ENCODE results near the gene TBC1D22A. TPM values are rescaled to one million over a fixed set of nuclear protein-coding genes. Genes with fewer than 3 reads are reported as not detected.

Gene TBC1D22A
- total and polyA plus RNA-seq, 7 experiments from 2014 or later = 18.6 to 50.1 (median 39.3) TPM

DNA sequence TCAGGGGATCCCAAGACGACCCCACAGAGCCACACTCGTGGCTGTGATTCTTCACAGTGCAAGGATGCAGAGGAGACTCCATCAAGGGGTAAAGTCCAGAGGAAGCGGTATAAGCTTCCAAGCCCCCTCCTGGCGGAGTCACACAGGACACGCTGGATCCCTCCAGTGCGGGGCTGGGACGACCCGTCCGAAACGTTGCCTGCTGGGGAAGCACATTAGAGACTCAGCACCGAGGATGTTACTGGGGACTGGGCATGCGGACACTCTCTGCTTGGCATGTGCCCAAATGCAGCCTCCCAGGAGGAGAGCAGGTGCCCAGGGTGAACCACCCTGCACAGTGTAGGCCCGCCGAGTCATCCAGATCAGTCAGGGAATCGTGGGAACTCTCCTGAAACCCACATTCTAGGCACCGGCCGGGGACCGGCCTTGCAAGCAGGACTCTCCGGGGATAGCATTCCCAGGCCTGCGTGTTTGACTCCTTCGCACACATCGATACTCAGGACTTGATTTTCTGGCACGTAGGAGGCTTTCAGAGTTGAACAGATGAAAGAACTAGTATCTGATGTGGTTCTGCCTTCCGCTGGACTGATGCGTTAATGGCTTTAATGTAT, 229.8 kb downstream of the TBC1D22A start:
- Mint-ChIP-seq H3K36me3 (peaks cover 3 to 21% (median 12%) of the 10 kb centered on the region in 5 donors), H3K27ac (peak overlapping the region in 1 of 9 donors; percentile 19)
- ATAC-seq = no peak

DNA sequence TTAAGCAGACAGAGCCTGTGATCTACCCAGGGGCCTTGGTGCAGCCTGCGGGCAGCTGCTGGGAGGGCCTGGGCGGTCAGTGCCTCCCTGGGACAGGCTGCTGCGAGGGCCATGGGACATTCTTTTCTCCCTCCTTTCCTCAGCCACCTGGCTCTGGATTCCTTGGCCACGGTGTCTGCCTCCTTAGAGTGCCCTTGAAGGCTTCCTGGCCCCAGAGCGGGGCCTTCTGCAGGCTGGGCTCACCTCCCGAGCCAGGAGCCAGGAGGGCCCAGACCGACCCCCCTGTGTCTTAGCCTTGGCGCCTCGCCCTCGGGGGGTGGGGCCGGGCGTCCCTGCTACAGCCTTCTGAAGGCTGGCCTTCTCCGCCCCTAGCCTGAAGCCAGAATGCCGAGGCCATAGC, 231.2 kb downstream of the TBC1D22A start:
- POLR2A ChIA-PET = no interaction called here
- H3K36me3 ChIP-seq (ENCODE audit: control insufficient read depth in 2 of 3, insufficient read depth in 3 of 3, low read length in 3 of 3) = peaks cover 0 to 50% (median 16%) of the 10 kb centered on the region in 3 experiments

More for the DNA sequence above, 229.8 kb downstream of the TBC1D22A start:
- POLR2A ChIA-PET = no interaction called here
- Histone ChIP-seq H3K9me3 (ENCODE audit: control insufficient read depth in 2 of 3, low read length in 3 of 3) (no peaks in the 10 kb centered on the region), H3K36me3 (ENCODE audit: control insufficient read depth in 2 of 3, insufficient read depth in 3 of 3, low read length in 3 of 3) (peaks cover 0 to 43% (median 16%) of the 10 kb centered on the region in 3 experiments), H3K4me3 (ENCODE audit: low read length) (no peak overlapping the region), H3K27ac (ENCODE audit: low read depth, low read length) (no peak overlapping the region), H3K4me1 (ENCODE audit: control insufficient read depth in 2 of 2, insufficient read depth in 2 of 2, low read length in 2 of 2) (no peaks in the 10 kb centered on the region), H3K27me3 (ENCODE audit: control insufficient read depth in 2 of 2, insufficient read depth in 2 of 2, low read length in 2 of 2) (no peaks in the 10 kb centered on the region)
- intact Hi-C loops (cut with micrococcal nuclease) = no loop called here
- H3K9me3 Mint-ChIP-seq = no peaks in the 10 kb centered on the region
- no peaks in the 10 kb centered on the region for H3K27me3 Mint-ChIP-seq
- H3K4me3 Mint-ChIP-seq = no peak overlapping the region
- no peak for DNase-seq
- CTCF ChIA-PET = no interaction called here
- H3K4me1 Mint-ChIP-seq = peaks cover 0 to 4% (median 0%) of the 10 kb centered on the region in 7 donors

DNA sequence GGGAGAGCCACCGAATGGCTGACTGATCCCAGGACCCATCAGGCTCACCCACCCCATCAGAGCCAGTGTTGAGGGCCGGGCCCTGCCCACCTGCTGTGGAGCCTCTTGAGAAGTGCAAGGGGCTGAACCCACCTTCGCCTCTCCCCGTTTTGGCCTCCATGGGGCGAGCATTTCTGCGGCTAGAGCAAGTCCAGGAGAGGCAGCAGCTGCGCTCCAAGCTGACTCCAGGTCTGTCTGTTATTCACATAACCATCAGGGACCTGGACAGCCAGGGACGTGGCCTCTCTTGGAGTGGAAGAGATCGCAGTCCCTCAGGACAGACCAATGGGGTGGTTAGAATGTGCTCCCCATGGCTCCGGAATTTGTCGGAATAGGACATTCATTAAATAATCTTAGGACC, 231.8 kb downstream of the TBC1D22A start:
- peaks cover 3 to 30% (median 13%) of the 10 kb centered on the region in 5 donors for H3K36me3 Mint-ChIP-seq
- Histone ChIP-seq H3K4me3 (ENCODE audit: low read length) (no peak overlapping the region), H3K4me1 (ENCODE audit: control insufficient read depth in 2 of 2, insufficient read depth in 2 of 2, low read length in 2 of 2) (no peaks in the 10 kb centered on the region), H3K9me3 (ENCODE audit: control insufficient read depth in 2 of 3, low read length in 3 of 3) (no peaks in the 10 kb centered on the region), H3K27me3 (ENCODE audit: control insufficient read depth in 2 of 2, insufficient read depth in 2 of 2, low read length in 2 of 2) (no peaks in the 10 kb centered on the region), H3K27ac (ENCODE audit: low read depth, low read length) (no peak overlapping the region), H3K36me3 (ENCODE audit: control insufficient read depth in 2 of 3, insufficient read depth in 3 of 3, low read length in 3 of 3) (peaks cover 0 to 50% (median 16%) of the 10 kb centered on the region in 3 experiments)
- H3K4me3 Mint-ChIP-seq = no peak overlapping the region
- POLR2A ChIA-PET = no interaction called here
- peaks cover 0 to 8% (median 3%) of the 10 kb centered on the region in 7 donors for H3K4me1 Mint-ChIP-seq
- no peaks in the 10 kb centered on the region for H3K27me3 Mint-ChIP-seq
- CTCF ChIA-PET = no interaction called here
- DNase-seq (no peak), ATAC-seq (no peak)
- no peak overlapping the region for H3K27ac Mint-ChIP-seq
- H3K9me3 Mint-ChIP-seq = no peaks in the 10 kb centered on the region
- intact Hi-C loops (cut with micrococcal nuclease) = no loop called here

More for the DNA sequence above, 231.2 kb downstream of the TBC1D22A start:
- CTCF ChIA-PET = no interaction called here
- DNase-seq (no peak), ATAC-seq (no peak)
- no peak overlapping the region for H3K27ac Mint-ChIP-seq
- intact Hi-C loops (cut with micrococcal nuclease) = no loop called here
- Histone ChIP-seq H3K4me3 (ENCODE audit: low read length) (no peak overlapping the region), H3K4me1 (ENCODE audit: control insufficient read depth in 2 of 2, insufficient read depth in 2 of 2, low read length in 2 of 2) (no peaks in the 10 kb centered on the region), H3K27ac (ENCODE audit: low read depth, low read length) (no peak overlapping the region), H3K27me3 (ENCODE audit: control insufficient read depth in 2 of 2, insufficient read depth in 2 of 2, low read length in 2 of 2) (no peaks in the 10 kb centered on the region), H3K9me3 (ENCODE audit: control insufficient read depth in 2 of 3, low read length in 3 of 3) (no peaks in the 10 kb centered on the region)
- no peaks in the 10 kb centered on the region for H3K27me3 Mint-ChIP-seq
- H3K4me3 Mint-ChIP-seq = no peak overlapping the region
- no peaks in the 10 kb centered on the region for H3K9me3 Mint-ChIP-seq
- H3K4me1 Mint-ChIP-seq = peaks cover 0 to 4% (median under 1%) of the 10 kb centered on the region in 7 donors
- H3K36me3 Mint-ChIP-seq = peaks cover 3 to 30% (median 13%) of the 10 kb centered on the region in 5 donors

GRCh38 chr22:46994983-46995382, 232.5 kb downstream of the TBC1D22A start:
- H3K36me3 ChIP-seq (ENCODE audit: control insufficient read depth in 2 of 3, insufficient read depth in 3 of 3, low read length in 3 of 3) = peaks cover 0 to 50% (median 16%) of the 10 kb centered on the region in 3 experiments
- H3K36me3 Mint-ChIP-seq = peaks cover 3 to 32% (median 11%) of the 10 kb centered on the region in 5 donors

DNA sequence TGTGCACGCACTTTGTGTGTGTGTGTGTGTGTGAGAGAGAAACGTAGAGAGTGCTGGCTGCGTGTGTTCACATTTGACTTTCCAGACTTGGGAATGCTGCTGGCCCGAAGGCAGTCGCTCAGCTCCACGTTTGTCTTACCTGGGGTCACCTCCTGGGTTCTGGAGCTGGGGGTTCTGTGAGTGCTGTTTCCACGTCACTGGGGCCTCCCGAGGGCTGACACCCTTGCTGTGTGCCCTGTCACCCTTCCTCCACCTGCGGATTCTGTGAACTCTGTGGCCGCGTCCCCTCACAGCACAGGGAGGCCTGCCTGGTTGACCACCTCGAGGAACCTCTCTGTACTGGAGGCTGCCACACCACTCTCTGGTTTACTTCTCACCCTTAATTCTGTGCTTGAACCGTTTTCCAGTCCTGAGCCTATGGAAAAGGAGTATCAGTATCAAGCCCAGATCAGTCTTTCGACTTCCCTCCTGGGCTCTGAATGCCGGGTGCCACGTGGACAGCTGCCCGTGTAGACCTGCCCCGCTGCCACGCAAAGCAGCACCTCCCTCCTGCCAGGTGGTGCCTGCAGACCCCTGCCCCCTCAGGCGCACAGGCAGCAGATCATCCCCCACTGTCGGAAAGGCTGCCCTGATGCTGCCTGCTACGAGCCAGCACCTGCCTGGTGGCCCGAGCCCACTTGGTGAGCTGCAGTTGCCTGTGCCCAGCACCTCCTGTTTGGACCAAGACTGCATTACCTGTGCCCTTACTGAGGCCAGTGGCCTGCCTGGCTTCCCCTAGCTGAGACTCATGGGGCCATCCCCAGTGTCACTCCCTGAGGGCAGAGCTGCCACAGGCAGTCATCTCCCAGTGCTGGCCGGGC, 233.3 kb downstream of the TBC1D22A start:
- ATAC-seq = no peak
- CTCF ChIA-PET = no interaction called here

More at GRCh38 chr22:46994983-46995382, 232.5 kb downstream of the TBC1D22A start:
- CTCF ChIA-PET = no interaction called here
- H3K4me1 ChIP-seq (ENCODE audit: control insufficient read depth in 2 of 2, insufficient read depth in 2 of 2, low read length in 2 of 2) = no peaks in the 10 kb centered on the region
- peaks cover 0 to 12% (median 4%) of the 10 kb centered on the region in 7 donors for H3K4me1 Mint-ChIP-seq
- POLR2A ChIA-PET = no interaction called here
- no peaks in the 10 kb centered on the region for H3K9me3 Mint-ChIP-seq
- H3K27me3 ChIP-seq (ENCODE audit: control insufficient read depth in 2 of 2, insufficient read depth in 2 of 2, low read length in 2 of 2) = no peaks in the 10 kb centered on the region
- ATAC-seq (no peak), DNase-seq (no peak)
- intact Hi-C loops (cut with micrococcal nuclease) = no loop called here
- H3K4me3 ChIP-seq (ENCODE audit: low read length) = no peak overlapping the region
- H3K27ac Mint-ChIP-seq = no peak overlapping the region
- H3K27me3 Mint-ChIP-seq = no peaks in the 10 kb centered on the region
- no peaks in the 10 kb centered on the region for H3K9me3 ChIP-seq (ENCODE audit: control insufficient read depth in 2 of 3, low read length in 3 of 3)
- H3K4me3 Mint-ChIP-seq = no peak overlapping the region
- H3K27ac ChIP-seq (ENCODE audit: low read depth, low read length) = no peak overlapping the region

GRCh38 chr22:46996595-46997310, 234.3 kb downstream of the TBC1D22A start:
- H3K27me3 Mint-ChIP-seq = no peaks in the 10 kb centered on the region
- H3K9me3 Mint-ChIP-seq = no peaks in the 10 kb centered on the region
- peaks cover 3 to 25% (median 9%) of the 10 kb centered on the region in 5 donors for H3K36me3 Mint-ChIP-seq
- H3K4me3 Mint-ChIP-seq = no peak overlapping the region
- H3K27ac Mint-ChIP-seq = peak overlapping the region in 2 of 9 donors; percentile 14 to 72
- ChIA-PET POLR2A (no interaction called here), CTCF (no interaction called here)
- intact Hi-C loops (cut with micrococcal nuclease) = no loop called here
- H3K4me1 Mint-ChIP-seq = peaks cover 3 to 22% (median 10%) of the 10 kb centered on the region in 7 donors
- H3K4me3 ChIP-seq (ENCODE audit: low read length) = no peak overlapping the region
- DNase-seq = no peak
- ATAC-seq = no peak
- H3K27ac ChIP-seq (ENCODE audit: low read depth, low read length) = no peak overlapping the region
- no peaks in the 10 kb centered on the region for H3K4me1 ChIP-seq (ENCODE audit: control insufficient read depth in 2 of 2, insufficient read depth in 2 of 2, low read length in 2 of 2)
- no peaks in the 10 kb centered on the region for H3K9me3 ChIP-seq (ENCODE audit: control insufficient read depth in 2 of 3, low read length in 3 of 3)
- no peaks in the 10 kb centered on the region for H3K27me3 ChIP-seq (ENCODE audit: control insufficient read depth in 2 of 2, insufficient read depth in 2 of 2, low read length in 2 of 2)
- peaks cover 0 to 42% (median 1%) of the 10 kb centered on the region in 3 experiments for H3K36me3 ChIP-seq (ENCODE audit: control insufficient read depth in 2 of 3, insufficient read depth in 3 of 3, low read length in 3 of 3)

More for the DNA sequence above, 233.3 kb downstream of the TBC1D22A start:
- Histone ChIP-seq H3K4me3 (ENCODE audit: low read length) (no peak overlapping the region), H3K9me3 (ENCODE audit: control insufficient read depth in 2 of 3, low read length in 3 of 3) (no peaks in the 10 kb centered on the region), H3K36me3 (ENCODE audit: control insufficient read depth in 2 of 3, insufficient read depth in 3 of 3, low read length in 3 of 3) (peaks cover 0 to 44% (median 11%) of the 10 kb centered on the region in 3 experiments), H3K27ac (ENCODE audit: low read depth, low read length) (no peak overlapping the region), H3K4me1 (ENCODE audit: control insufficient read depth in 2 of 2, insufficient read depth in 2 of 2, low read length in 2 of 2) (no peaks in the 10 kb centered on the region), H3K27me3 (ENCODE audit: control insufficient read depth in 2 of 2, insufficient read depth in 2 of 2, low read length in 2 of 2) (no peaks in the 10 kb centered on the region)
- DNase-seq = no peak
- Mint-ChIP-seq H3K4me1 (peaks cover 3 to 19% (median 10%) of the 10 kb centered on the region in 7 donors), H3K36me3 (peaks cover 3 to 30% (median 15%) of the 10 kb centered on the region in 5 donors), H3K9me3 (no peaks in the 10 kb centered on the region), H3K27me3 (no peaks in the 10 kb centered on the region), H3K27ac (no peak overlapping the region), H3K4me3 (no peak overlapping the region)
- POLR2A ChIA-PET = no interaction called here
- intact Hi-C loops (cut with micrococcal nuclease) = no loop called here

Data from naive thymus-derived CD4-positive, alpha-beta T cell (primary cell).